CD4-positive, alpha-beta T cell treated with Interleukin-6 for 4 hours (primary cell): ENCODE results near the gene MIPOL1.
"Not testable (repeated sequence)": the region's sequence is repeated elsewhere in the genome, so short reads cannot be mapped to it uniquely, and the experiment has no call there.

Experiments used
- DNase-seq: peaks from one replicate; pipeline ENCODE4 v3.0.0-alpha.2; 2020; ENCODE audit warnings: mixed read lengths

The MIPOL1 gene

DNA sequence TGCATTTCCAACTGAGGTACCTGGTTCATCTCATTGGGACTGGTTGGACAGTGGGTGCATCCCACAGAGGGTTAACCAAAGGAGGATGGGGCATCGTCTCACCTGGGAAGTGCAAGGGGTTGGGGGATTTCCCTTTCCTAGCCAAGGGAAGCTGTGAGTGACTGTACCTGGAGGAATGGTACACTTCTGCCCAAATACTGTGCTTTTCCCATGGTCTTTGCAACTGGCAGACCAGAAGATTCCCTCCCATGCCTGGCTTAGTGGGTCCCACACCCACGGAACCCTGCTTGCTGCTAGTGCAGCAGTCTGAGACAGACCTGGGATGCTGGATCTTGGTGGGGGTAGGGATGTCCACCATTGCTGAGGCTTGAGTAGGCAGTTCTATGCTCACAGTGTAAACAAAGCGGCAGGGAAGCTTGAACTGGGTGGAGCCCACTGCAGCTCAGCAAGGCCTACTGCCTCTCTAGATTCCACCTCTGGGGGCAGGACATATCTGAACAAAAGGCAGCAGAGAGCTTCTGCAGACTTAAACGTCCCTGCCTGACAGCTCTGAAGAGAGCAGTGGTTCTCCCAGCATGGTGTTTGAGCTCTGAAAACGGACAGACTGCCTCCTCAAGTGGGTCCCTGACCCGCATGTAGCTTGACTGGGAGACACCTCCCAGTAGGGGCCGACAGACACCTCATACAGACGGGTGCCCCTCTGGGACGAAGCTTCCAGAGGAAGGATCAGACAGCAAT is 9.7 kb upstream of the MIPOL1 start:
- not testable (repeated sequence) for DNase-seq

DNA sequence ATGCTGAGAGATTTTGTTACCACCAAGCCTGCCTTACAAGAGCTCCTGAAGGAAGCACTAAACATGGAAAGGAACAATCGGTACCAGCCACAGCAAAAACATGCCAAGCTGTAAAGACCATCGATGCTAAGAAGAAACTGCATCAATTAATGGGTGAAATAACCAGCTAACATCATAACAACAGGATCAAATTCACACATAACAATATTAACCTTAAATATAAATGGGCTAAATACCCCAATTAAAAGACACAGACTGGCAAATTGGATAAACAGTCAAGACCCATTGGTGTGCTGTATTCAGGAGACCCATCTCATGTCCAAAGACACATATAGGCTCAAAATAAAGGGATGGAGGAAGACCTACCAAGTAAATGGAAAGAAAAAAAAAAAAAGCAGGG is 8.0 kb upstream of the MIPOL1 start:
- DNase-seq = not testable (repeated sequence)

GRCh38 chr14:37194698-37195097 is 3.0 kb upstream of the MIPOL1 start:
- no peak for DNase-seq

GRCh38 chr14:37195327-37195726 is 2.4 kb upstream of the MIPOL1 start:
- DNase-seq = no peak

GRCh38 chr14:37196604-37197420 is 925 bp upstream of the MIPOL1 start:
- DNase-seq = no peak

GRCh38 chr14:37198273-37198598 is 499 bp downstream of the MIPOL1 start:
- DNase-seq = no peak

DNA sequence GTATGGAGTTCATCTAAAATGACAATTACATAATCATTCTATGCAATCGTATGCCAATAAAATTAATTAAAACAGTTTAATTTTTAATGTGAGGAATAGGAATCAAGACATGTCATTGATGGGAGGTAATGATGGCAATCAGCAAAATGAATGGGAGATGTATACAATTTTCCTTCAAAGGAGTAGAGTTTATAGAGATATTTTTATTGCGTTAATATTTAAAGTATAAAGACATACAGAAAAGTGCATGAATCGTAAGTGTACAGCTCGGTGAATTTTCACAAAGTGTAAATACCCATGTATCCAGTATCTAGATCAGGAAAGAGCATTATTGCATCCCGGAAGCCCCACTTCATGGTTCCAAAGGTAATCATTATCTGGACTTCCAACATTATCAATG is 1.2 kb downstream of the MIPOL1 start:
- DNase-seq = no peak

DNA sequence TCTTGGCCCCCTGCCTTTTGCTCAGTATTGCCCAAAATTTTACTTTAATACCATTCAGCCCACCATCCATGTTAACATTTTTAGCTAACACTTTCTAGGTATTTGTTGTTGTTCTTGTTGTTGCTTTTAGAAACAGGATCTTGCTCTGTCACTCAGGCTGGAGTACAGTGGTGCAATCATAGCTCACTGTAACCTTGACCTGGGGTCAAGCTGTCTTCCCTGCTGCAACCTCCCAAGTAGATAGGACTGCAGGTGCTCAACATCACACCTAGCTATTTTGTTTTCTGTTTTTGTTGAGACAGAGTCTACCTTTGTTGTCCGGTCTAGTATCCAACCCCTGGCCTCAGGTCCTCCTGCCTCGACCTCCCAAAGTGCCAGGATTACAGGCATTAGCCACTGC is 4.0 kb downstream of the MIPOL1 start:
- no peak for DNase-seq

- DNase-seq = no peak
Measured at GRCh38 chr14:37202265-37202664, 4.5 kb downstream of the MIPOL1 start.

- DNase-seq = no peak
Measured at GRCh38 chr14:37202812-37203211, 5.1 kb downstream of the MIPOL1 start.

- DNase-seq = no peak
Measured at GRCh38 chr14:37203423-37203822, 5.7 kb downstream of the MIPOL1 start.

DNA sequence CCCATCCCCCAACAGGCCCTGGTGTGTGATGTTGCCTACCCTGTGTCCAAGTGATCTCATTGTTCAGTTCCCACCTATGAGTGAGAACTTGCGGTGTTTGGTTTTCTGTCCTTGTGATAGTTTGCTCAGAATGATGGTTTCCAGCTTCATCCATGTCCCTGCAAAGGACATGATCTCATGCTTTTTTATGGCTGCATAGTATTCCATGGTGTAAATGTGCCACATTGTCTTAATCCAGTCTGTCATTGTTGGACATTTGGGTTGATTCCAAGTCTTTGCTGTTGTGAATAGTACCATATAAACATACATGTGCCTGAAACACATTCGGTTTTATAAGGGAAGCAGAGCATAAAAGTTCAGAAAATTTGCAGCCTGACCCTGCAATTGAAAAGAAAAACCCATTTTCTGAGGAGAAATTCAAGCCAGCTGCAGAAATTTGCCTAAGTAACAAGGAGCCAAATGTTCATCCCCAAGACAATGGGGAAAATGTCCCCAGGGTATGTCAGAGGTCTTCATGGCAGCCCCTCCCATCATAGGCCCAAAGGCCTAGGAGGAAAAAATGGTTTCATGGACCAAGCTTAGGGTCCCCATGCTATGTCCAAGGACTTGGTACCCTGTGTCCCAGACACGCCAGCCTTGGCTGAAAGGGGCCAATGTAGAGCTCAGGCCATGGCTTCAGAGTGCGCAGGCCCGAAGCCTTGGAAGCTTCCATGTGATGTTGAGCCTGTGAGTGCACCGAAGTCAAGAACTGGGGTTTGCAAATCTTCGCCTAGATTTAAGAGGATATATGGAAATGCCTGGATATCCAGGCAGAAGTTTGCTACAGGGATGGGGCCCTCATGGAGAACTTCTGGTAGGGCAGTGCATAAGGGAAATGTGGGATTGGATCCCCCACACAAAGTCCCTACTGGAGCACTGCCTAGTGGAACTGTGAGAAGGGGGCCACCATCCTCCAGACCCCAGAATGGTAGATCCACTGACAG is 8.2 kb downstream of the MIPOL1 start:
- not testable (repeated sequence) for DNase-seq

DNA sequence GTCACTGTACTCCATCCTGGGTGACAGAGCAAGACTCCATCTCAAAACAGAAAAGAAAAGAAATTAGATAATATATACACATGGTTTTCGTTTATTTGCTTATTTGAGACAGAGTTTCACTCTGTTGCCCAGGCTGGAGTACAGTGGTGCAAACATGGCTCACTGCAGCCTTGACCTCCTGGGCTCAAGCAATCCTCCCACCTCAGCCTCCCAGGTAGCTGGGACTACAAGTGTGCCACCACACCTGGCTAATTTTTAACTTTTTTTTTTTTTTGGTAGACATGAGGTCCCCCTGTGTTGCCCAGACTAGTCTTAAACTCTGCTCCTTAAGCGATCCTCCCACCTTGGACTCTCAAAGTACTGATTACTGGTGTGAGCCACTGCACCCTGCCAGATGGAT is 11.9 kb downstream of the MIPOL1 start:
- not testable (repeated sequence) for DNase-seq

- no peak for DNase-seq
Measured at GRCh38 chr14:37210448-37210847, 12.7 kb downstream of the MIPOL1 start.

- no peak for DNase-seq
Measured at GRCh38 chr14:37213016-37213415, 15.3 kb downstream of the MIPOL1 start.

DNA sequence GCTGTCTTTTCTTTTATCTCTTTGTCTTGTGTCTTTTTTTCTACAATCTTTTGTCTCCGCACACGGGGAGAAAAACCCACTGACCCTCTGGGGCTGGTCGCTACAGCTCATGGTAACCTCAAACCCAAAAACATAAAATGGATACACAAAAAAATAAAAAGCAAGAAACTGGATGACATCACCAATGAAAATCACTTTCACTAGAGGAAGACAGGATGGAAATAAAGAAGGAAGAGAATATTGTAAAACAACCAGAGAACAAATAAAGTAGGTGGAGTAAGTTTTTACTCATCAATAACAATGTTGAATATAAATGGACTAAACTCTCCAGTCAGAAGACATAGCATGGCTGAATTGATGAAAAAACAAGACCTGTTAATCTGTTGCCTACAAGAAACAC is 17.6 kb downstream of the MIPOL1 start:
- no peak for DNase-seq

GRCh38 chr14:37221073-37221472 is 23.3 kb downstream of the MIPOL1 start:
- no peak for DNase-seq

- DNase-seq = no peak
Measured at GRCh38 chr14:37223947-37224474, 26.3 kb downstream of the MIPOL1 start.

GRCh38 chr14:37225668-37226067 is 27.9 kb downstream of the MIPOL1 start:
- not testable (repeated sequence) for DNase-seq

DNA sequence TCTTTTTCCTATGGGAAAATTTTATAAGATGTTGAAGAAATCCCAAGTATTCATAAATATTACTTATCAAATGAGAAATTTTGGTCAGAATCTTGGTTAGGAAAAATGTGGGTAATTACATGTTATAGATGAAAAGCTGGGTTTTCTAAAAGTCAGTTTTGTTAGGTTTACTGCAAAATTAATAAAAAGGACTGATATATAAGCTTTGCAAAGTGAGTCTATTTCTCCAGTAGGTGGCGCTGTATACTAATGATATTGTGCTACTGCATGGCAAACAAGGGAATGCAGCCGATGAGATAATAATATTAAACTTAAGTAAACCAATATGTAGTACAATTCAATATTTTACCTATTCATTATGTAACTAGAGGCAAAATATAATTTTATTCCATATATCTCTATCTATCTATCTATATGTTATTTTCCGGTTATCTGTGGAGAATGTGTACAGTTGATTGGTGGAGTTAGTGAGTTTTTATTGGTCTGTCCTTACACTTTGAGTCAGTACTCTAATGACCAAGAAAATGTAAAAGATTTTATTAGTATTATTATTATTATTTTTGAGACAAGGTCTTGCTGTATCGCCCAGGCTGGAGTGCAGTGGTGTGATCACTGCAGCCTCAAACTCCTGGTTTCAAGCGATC is 32.9 kb downstream of the MIPOL1 start:
- no peak for DNase-seq

- DNase-seq = no peak
Measured at GRCh38 chr14:37232907-37233481, 35.3 kb downstream of the MIPOL1 start.

- no peak for DNase-seq
Measured at GRCh38 chr14:37234222-37234621, 36.5 kb downstream of the MIPOL1 start.
